GM19025 (cell line): ENCODE results near the gene ME3.
A peak's percentile ranks its signal among the peaks of the same experiment; 100 is the strongest.

Experiments
- ATAC-seq: cut with Tn5 transposase; IDR thresholded peaks from one replicate; pipeline ENCODE4 v1.9.1; 2021; ENCODE audit warnings: mild to moderate bottlenecking, low read depth, moderate library complexity; ENCODE audit not compliant: unreplicated experiment

Gene ME3

GRCh38 chr11:86500500-86501140 is 171.8 kb downstream of the ME3 start:
- ATAC-seq = no peak

- ATAC-seq = no peak
Measured at GRCh38 chr11:86499723-86500129, 172.7 kb downstream of the ME3 start.

GRCh38 chr11:86497836-86498235 is 174.6 kb downstream of the ME3 start:
- no peak for ATAC-seq

- ATAC-seq = no peak
Measured at GRCh38 chr11:86497310-86497709, 175.1 kb downstream of the ME3 start.

- no peak for ATAC-seq
Measured at GRCh38 chr11:86495351-86495750, 177.1 kb downstream of the ME3 start.

- ATAC-seq = no peak
Measured at GRCh38 chr11:86492370-86493010, 179.9 kb downstream of the ME3 start.

DNA sequence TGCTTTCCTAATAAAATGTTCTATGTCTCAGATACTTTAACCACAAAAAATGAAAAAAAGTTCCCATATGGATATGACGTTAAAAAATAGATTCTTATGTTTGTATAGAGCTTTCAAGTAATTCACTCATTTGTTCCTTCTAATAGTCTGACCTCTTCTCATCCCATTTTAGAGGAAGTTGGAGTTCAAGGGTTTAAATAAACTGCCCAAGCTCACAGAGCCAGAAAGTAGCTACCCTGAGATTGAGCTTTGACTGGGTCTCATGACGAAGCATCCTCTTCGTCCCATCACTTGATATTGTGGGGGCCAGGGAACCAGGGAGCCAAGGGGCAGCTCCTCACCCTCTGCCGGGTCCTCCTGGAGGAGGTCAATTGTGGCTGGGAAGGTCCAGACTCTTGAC is 181.4 kb downstream of the ME3 start:
- no peak for ATAC-seq

- no peak for ATAC-seq
Measured at GRCh38 chr11:86490582-86490981, 181.8 kb downstream of the ME3 start.

DNA sequence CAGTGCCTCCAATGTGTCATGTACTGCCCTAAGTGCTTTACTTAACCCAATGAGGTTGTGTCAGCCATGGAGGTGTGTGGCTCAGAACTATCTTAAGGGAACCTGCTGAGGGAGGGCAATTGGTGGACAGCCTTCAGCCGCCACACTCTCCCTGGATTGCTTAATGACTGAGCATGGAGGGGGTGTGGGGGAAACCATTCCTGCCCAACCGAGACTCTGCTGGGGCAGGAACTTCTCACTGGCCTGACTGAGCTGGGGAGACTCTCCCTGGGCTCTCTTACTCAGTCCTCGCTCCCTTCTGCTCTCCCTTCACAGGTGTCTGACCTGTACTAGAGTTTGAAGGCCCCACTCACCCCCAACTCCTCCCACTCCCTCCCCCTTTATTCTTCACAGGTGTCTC is 183.0 kb downstream of the ME3 start:
- no peak for ATAC-seq

DNA sequence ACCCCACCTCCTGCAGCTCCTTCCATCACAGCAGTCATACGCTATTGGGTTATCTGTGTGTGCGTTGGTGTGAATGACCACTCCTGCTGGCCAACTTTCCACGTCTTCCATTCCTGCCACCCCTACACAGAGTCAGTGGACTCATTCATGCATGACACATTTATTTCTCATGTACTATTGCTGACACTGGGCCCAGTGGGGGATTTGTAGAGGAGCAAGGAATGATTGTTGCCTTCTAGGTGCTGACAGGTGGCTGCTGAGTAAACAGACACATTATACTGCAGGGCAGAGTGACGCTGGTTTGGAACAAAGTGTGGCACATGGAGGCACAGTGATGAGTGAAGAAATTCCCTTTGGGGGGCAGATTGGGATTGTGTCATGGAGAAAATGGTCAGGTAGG is 183.9 kb downstream of the ME3 start:
- ATAC-seq = no peak

DNA sequence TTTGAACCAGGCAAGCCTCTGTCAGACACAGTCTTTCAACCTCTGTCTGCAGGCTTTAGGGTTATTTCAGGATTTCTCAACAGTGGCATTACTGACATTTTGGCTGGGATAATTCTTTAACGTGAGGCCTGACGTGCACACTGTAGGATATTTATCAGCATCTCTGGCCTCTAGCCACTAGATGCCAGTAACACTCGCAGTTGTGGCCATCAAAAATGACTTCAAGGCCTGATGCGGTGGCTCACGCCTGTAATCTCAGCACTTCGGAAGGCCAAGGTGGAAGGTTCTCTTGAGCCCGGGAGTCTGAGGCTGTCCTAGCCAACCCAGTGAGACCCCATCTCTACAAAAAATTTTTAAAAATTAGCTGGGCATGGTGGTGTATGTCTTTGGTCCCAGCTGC is 184.7 kb downstream of the ME3 start:
- ATAC-seq = no peak

DNA sequence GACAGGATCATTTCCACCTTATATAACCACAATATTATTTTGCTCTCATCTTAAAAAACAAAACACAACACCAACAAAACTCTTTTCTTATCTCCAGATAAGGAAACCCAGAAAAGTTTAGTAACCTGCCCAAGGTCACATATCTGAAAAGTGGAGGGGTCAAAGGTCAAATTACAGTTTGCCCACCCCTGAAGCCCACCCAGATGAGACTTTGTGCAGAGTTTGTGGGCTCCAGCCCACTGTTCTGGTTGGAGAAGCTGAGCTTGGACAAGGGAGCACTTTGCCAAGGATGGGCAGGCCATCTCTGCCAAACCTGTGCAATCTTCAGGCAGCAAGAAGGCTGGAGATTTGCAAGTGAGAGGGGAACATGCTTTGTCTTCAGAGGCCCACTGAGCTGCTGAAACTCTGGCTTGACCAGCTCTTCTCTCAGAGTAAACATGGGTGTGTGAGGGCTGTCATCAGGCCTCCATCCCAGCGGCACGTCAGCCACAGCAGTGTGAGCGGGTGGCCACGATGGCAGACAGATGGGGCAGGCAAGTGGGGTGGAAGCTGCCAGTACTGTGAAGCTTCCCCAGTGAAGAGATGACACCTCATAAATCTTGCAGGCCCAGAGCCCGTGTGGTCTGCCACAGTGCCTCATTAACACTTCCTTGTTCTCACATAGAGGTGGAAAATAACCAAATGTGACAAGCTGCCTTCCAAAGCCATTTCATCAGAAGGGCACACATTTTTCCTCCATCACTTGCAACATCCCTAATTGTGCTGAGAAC is 186.0 kb downstream of the ME3 start:
- ATAC-seq = peak; percentile 75

- ATAC-seq = no peak
Measured at GRCh38 chr11:86484795-86485166, 187.6 kb downstream of the ME3 start.

GRCh38 chr11:86483940-86484794 is 188.2 kb downstream of the ME3 start:
- no peak for ATAC-seq

DNA sequence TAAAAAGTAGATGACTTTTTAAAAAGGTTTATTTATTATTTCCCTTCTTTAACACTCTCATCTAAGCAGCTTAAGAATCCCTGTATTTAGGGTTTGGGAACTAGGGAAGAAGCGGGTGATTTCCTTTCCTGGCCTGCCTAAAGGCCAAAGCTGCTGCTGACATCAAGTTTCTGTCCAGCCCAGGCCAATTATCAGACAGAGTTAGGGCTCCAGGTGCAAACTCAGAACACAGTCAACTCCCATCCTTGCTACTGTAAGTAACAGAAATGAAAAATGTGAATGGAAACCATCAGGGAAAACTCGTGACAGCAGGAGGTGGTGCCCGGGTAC is 188.8 kb downstream of the ME3 start:
- ATAC-seq = no peak

GRCh38 chr11:86482692-86483091 is 189.7 kb downstream of the ME3 start:
- no peak for ATAC-seq

- ATAC-seq = no peak
Measured at GRCh38 chr11:86481399-86481798, 191.0 kb downstream of the ME3 start.

DNA sequence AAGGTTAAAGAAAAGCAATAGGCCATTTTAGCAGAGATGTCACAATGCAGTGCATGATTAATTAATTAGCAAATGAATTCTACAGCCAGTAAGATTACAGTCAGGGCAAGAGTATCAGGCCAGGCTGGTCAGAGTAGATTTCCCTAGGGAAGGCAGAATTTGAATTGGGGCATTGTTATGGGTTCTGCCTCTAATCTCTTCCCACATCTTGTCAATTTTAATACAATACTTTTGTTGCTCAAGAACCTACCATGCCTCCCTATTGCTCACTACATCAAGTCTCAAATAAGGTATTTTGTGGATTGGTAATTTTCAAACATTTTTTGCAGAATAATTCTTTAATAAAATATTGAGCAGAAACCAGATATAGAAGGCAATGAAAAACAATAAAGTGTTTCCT is 194.1 kb downstream of the ME3 start:
- ATAC-seq = no peak

DNA sequence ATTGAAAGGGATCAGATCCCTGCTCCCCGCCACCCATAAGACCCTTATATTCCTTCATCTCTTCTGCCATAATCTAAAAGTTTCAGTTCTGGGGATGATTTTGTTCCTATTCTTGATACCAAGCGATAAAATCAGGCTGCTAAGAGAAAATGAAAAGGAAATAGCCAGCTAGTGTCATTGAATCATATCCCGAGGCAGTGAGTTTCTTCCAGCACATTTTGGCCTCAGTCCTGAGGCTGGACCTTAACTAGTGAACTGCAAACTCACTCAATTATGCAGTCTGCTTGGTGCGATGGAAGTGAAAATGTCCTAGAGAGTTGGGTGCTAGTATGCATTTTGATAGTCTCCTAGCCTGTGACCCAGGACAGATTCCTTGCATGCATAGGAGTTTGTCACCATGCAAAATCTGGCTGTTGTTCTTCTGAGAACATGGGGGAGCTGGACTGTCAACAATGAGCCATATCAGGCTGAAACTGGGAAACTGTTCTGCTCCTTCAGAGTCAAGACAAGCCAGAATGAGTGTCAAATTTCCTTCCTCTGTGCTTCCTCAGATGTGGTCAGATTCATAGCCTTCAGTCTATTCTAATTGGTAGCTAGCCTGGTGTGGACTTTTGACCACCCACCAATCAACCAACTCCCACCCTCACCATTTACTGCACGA is 194.8 kb downstream of the ME3 start:
- no peak for ATAC-seq

DNA sequence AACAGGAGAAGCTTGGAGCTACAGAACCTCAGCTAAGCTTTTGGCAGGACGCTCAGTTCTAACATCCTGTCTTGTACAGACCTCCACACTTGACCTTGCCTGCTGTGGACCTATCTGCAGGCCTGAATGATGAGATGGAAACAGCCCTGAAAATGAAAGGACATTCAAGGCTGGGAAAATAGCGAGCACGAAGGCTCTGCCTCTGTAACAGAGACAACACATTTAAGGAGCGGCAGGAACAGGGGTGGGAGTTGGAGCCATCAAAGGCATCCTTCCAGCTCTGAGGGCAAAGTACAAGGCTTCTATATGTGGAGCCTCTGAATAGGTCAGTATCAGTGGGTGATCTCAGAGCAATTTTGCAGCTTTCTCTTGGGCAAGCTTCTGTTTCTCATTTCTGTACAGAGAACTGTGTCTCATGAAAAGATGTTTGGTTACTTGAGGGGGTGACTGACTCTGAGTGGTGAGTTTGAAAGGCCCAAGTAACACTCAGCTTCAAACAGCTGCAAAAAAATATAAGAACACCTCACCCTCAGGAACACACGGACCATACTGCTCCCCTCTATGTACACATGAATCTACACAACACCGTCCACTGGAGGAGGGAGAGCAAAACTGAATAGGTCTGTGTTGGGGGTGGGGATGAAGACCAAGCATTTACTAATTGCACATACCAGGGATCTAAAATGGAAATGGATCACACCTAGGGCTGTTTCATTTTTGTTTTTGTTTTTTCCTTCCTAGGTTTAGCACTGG is 196.1 kb downstream of the ME3 start:
- ATAC-seq = no peak
